Astrocyte of the spinal cord (primary cell): ENCODE data around the gene PDCD6IP.

ENCODE experiments used
- DNase-seq: peaks from one replicate; pipeline ENCODE4 v3.0.0; 2011; ENCODE audit warnings: low read depth, low spot score
- H3K4me3 ChIP-seq: 2 replicates; pipeline ENCODE4 v1.5.1; 2011; ENCODE audit warnings: low read depth, mild to moderate bottlenecking, low read length, moderate library complexity
- in situ Hi-C: cut with HindIII; loops from 2 replicates; pipeline ENCODE4 v1.10.0; 2017; ENCODE audit warnings: low sequenced_read_pairs
- TF ChIP-seq, protein P1 (sequence below): IDR thresholded peaks from 2 replicates; pipeline ENCODE4 v1.5.1; 2012; ENCODE audit warnings: low read depth, mild to moderate bottlenecking, low read length, inconsistent platforms

The PDCD6IP gene

DNA sequence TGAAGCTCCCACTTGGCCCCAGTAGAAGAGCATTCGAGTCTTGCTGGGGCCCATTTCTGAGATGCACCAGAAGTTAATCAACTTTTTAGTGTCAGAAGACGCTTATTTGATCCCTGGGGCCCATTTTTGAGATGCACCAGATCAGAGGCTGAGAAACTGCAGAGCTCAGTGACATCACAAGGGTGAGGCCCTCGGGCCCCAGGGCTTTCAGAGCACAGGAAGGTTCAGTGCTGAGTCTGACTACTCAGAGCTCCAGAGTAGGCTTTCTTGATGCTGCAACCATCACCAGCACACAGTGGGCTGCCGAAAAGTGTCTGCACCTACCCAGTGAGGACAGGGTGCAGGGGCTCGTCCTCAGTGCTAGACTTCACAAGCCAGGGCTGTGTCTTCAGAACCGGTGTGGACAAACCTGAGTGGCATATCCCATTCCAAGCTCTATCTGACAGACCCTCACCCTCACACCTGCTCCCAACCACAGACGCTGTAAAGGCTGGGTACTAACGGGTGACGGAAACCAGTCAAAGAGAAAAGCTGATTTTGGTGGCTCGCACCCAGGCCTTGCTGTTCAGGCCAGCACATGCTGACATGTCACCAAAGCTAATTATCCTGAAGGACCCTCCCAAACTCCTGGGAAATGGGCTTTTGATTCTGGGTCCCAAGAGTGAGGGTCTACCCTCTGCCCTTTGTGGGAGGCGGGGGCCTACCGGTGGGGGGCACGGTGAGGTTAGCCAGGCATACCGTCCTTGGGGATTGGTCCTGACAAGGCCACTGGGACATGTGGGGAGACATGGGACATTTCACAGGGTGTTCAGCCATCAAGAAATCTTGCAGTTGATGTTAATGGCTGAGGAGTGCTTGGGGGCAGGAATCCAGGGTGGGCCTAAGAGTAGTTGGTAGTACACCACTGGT, 83.0 kb downstream of the PDCD6IP start:
- in situ Hi-C loops = no loop called here
- no peak overlapping the region for H3K4me3 ChIP-seq
- TF ChIP-seq, protein P1, sequence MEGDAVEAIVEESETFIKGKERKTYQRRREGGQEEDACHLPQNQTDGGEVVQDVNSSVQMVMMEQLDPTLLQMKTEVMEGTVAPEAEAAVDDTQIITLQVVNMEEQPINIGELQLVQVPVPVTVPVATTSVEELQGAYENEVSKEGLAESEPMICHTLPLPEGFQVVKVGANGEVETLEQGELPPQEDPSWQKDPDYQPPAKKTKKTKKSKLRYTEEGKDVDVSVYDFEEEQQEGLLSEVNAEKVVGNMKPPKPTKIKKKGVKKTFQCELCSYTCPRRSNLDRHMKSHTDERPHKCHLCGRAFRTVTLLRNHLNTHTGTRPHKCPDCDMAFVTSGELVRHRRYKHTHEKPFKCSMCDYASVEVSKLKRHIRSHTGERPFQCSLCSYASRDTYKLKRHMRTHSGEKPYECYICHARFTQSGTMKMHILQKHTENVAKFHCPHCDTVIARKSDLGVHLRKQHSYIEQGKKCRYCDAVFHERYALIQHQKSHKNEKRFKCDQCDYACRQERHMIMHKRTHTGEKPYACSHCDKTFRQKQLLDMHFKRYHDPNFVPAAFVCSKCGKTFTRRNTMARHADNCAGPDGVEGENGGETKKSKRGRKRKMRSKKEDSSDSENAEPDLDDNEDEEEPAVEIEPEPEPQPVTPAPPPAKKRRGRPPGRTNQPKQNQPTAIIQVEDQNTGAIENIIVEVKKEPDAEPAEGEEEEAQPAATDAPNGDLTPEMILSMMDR = no peak
- DNase-seq = no peak

DNA sequence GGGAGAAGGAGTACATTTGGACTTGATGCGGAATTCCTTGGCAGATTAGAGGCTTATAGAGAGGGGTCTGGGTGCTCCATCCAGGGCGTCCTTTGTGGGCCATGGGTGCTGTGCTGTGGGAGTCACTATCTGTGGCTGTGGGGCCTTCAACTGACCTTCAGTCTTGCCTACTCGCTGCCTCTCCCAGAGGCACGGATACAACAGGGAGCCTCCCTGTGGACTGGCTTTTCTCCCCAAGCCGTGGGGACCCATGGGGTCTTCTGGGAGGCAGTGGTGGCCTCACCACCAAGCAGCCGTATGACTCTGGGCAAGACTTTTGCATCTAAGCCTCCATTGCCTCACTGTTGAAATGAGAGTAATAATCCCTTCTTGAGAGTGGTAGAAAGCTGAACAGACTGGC, 83.9 kb downstream of the PDCD6IP start:
- TF ChIP-seq, protein P1 = no peak
- no peak for DNase-seq
- no peak overlapping the region for H3K4me3 ChIP-seq
- in situ Hi-C loops = no loop called here

DNA sequence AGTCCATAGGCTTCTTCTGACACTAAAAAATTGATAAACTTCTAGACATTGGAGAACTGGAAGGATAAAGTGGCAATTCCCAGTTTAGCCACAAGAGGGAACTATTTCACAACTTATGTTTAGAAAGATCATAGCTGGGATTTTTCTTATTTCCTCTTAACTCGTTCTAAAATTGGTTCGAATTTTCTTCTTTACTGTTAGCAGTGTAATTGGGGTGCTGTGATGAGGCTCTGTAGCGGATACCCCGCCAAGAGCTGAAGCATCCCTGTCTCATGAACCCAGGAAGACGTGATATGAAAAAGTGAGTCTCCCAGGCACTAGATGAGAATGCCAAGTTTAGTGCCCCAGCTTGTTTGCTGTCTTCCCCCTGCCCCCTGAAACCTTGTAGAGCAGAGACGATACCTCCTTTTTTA, 85.1 kb downstream of the PDCD6IP start:
- peak overlapping the region; percentile 18 for H3K4me3 ChIP-seq
- in situ Hi-C loops = no loop called here
- peak; percentile 53 for DNase-seq
- TF ChIP-seq, protein P1 = peak; percentile 75

DNA sequence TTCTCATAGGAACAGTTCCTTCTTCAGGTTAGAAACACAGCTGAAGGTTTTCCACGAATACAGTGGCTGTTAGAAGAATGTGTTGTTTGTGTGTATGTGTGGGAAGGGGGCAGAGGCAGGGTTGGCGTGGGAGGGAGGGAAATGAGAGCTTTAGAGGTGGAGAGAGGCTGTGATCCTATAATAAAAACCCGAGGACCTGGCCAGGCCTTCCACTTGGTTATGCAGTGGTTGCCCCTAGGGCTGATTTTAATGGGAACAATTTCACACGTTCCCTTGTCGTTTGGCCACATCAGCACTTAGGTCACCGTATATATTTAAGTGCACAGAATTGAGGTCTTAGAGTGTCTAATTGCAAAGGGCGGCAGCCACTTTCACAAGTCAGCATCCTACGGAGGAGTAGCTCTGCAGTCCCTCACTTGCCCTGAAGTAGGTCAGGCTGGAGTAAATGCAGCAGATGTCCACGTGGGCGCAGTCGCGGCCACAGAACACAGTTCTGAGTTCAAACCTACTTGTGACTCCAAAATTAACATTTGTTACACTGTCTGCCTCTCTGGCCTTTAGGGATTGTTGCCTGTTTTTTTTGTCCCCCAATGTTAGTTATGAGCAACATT, 85.6 kb downstream of the PDCD6IP start:
- in situ Hi-C loops = no loop called here
- H3K4me3 ChIP-seq = peak overlapping the region; percentile 18
- peak; percentile 24 for DNase-seq
- TF ChIP-seq, protein P1 = peak; percentile 15

DNA sequence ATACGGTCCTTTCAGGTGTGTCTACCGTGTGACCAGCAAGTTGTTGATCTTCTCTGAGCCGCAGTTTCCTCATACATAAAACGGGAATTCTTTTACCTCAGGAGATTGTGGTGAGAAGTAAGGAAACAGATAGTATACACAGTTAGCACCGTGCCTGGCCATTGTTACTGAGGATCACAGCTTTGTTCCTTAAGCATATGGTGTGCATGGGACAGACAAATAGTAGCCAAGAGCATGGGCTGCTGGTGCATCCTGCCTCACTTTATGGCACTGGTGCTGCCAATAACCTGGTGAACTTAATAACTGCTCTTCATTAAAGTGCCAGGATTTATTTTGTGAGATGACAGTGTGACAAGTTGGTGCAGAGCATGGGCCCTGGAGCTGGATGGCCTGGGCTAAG, 86.3 kb downstream of the PDCD6IP start:
- no peak overlapping the region for H3K4me3 ChIP-seq
- in situ Hi-C loops = no loop called here
- TF ChIP-seq, protein P1 = no peak
- DNase-seq = no peak

DNA sequence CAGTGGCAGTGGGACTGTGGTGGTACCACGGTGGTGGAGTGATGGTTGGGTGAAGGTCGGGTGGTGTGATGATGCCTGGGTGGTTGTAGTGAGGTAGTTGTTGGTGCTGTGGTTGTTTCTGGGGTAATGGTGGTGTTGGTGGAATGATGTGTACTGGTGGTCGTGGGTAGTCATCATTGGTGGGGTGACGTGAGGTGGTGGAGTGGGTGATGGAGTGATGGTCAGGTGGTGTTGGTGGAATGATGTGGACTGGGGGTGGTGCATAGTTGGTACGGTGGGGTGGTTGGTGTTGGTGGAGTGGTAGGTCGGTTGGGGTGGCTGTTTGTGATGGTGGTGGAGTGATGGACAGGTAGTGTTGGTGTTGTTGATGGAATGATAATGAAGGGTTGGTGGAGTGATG, 87.1 kb downstream of the PDCD6IP start:
- in situ Hi-C loops = no loop called here
- TF ChIP-seq, protein P1 = no peak
- no peak for DNase-seq
- H3K4me3 ChIP-seq = no peak overlapping the region
